ENCODE data around the gene SUDS3.

The SUDS3 gene

GRCh38 chr12:118357257-118358007 is 18.9 kb upstream of the SUDS3 start:
- DNase-seq = no peak

GRCh38 chr12:118358008-118358359 is 18.4 kb upstream of the SUDS3 start:
- DNase-seq = no peak

GRCh38 chr12:118358612-118359540 is 17.5 kb upstream of the SUDS3 start:
- DNase-seq = no peak

- DNase-seq = no peak
Measured at GRCh38 chr12:118359541-118359915, 16.8 kb upstream of the SUDS3 start.

- no peak for DNase-seq
Measured at GRCh38 chr12:118361092-118361404, 15.3 kb upstream of the SUDS3 start.

GRCh38 chr12:118361889-118362288 is 14.5 kb upstream of the SUDS3 start:
- no peak for DNase-seq

- no peak for DNase-seq
Measured at GRCh38 chr12:118368821-118369220, 7.5 kb upstream of the SUDS3 start.

- no peak for DNase-seq
Measured at GRCh38 chr12:118370601-118371000, 5.8 kb upstream of the SUDS3 start.

- DNase-seq = no peak
Measured at GRCh38 chr12:118371321-118372282, 4.8 kb upstream of the SUDS3 start.

- peak; percentile 98 for DNase-seq
Measured at GRCh38 chr12:118372541-118373495, 3.5 kb upstream of the SUDS3 start, which contains the start of gene TAOK3. TAOK3 (minus strand) TSS chr12:118372907; CDS start chr12:118255567, 117,340 bp downstream.

- no peak for DNase-seq
Measured at GRCh38 chr12:118373616-118374015, 2.7 kb upstream of the SUDS3 start.

- DNase-seq = no peak
Measured at GRCh38 chr12:118374126-118374725, 2.1 kb upstream of the SUDS3 start.

GRCh38 chr12:118374909-118375308 is 1.4 kb upstream of the SUDS3 start:
- DNase-seq = no peak

GRCh38 chr12:118375348-118375747 is 1.0 kb upstream of the SUDS3 start:
- DNase-seq = no peak

GRCh38 chr12:118377021-118377883 is 897 bp downstream of the SUDS3 start:
- DNase-seq = no peak

- DNase-seq = peak; percentile 58
Measured at GRCh38 chr12:118377884-118378470, 1.6 kb downstream of the SUDS3 start.

GRCh38 chr12:118391424-118391823 is 15.1 kb downstream of the SUDS3 start:
- DNase-seq = no peak

- no peak for DNase-seq
Measured at GRCh38 chr12:118391836-118392235, 15.5 kb downstream of the SUDS3 start.

- DNase-seq = no peak
Measured at GRCh38 chr12:118397708-118398440, 21.5 kb downstream of the SUDS3 start.

All from NCI-H2107 (cell line).